ENCODE results near the gene ACSL3.

Gene ACSL3

DNA sequence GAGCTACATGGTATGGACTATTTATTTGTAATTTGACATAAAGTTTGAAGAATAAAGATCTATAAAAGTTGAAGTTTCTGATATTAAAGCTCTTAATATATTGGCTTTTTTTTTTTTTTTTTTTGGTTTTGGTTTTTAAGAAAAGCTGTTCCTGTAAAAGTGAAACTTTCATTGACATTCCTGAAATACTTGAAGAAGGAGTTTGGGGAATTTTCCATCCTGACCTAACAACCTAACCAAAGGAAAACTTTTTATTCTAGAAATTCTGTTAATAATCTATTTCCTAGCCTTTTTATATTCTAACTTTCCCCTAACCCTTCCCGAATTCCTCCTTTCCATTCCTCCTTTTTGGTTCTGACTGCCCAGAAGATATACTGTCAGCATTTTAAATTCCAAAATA lies 83.7 kb downstream of the ACSL3 start:
- DNase-seq, result no peak

DNA sequence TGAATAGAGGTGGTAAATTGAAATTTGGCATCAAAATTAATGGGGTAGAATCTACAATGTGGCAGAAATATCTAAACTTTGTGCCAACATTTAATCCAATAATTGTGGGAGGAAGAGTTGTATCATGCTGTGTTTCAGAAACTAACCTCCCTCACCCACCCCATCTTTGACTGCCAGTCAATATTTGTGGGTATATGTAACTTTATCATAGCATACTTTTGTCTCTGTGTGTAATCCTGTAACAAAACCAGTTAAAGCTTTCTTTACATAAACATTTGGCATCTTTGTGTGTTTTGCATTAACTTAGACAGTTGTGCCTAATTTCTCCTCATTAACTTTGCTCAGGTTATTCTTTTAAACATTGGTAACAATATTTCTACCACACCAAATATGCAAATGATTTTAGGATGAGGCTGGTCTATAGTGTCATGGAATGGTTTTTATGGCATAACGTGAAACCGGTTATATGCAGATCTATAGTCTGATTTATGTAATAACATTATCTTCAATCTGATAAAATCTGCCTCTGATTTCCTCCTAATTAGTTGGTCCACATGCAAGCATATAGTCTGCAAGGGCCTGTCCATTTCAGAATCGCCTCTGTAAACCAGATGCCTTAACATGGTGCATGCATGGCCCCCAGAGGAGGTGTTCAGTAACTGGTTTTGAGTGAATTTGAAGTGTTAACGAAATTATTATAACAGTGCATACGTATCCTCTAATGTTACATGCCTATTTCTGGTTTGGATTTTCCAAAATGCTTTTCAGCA lies 84.3 kb downstream of the ACSL3 start:
- no peak for DNase-seq

DNA sequence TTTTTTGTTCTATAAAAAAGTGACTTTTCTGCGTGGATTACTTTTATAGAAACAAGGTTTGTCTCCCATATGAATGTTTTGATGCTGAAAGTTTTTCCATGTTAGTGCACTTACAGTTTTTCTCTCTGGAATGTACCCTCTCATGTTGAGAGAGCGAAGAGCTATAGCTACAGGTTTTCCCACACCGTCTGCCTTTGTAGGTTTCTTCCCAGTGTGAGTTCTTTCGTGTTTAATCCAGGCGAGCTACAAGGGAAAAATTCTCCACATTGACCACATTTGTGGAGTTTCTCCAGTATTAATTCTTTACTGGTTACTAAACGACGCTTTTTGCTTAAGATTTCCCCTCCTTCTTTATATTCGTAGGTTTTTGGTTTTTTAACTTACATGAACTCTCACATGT lies 85.1 kb downstream of the ACSL3 start:
- no peak for DNase-seq

DNA sequence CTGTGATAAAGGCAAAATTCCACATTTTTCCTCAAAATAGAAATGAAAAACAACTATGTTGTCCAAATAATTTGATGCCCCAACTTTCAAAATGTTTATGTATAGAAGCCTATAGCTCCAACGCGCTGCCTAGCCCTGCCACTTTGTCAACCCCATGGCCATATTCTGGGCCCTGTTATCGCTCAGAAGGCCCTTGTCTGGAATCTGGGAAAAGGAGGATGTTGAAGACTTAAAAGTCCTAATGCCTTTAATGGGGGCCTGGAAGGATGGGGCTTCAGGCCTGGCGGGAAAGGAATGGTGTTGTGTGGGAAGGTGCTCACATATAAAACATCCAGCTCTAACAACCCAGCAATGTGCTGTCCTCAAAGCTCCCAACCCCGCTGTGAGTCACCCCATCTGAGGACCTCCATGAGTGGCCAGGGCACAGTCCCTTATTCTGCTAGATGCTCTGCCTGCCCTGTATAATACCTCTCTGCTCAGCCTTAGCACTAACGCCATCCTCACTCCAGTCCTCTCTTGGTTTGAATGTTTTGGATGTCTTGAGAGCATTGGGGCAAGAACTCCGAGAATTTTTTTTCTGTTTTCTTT lies 86.0 kb downstream of the ACSL3 start:
- no peak for DNase-seq

DNA sequence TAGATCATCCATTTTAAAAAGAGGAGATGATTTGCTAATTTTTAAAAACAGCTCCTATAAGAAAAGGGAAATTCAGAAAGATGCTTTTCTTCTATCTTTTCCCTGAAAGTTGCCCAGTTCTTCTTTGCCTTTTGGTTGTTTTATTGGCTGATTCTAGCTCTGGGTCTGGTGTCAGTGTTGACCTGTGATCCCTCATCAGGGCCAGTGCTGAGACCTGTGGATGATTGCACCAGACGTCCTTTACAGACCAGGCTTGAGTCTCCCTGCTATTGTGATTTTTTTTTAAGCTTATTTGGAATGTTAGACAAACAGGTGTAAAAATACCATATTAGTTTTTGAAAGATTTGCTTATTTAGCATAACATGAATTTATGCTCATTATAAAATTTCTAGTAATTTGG lies 88.2 kb downstream of the ACSL3 start:
- DNase-seq, result no peak

DNA sequence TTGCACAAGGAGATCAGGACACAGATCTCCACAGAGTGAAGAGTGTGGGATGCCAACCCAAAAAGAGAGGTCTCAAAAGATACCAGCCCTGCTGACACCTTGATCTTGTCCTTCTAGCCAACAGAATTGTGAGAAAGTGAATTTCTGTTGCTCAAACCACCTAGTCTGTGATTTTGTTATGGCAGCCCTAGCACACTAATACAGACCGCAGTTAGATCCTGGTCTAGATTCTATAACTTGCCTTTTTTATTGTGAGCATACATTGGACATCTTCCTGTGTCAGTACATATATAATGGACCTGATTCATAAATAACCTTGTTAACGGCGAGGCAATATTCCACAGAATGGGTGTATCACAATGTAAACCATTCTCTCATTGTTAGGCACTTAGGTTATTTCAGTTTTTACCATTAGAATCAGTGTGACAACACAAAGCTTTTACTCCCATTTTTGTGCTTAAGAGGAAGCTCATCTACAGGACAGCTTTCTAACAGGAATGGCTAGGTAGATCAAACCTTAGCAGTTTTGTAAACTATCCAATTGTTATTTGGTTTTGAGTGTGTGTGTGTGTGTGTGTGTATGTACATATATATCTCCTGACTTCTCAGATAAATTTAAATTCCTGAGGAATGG lies 89.0 kb downstream of the ACSL3 start:
- DNase-seq, result no peak

DNA sequence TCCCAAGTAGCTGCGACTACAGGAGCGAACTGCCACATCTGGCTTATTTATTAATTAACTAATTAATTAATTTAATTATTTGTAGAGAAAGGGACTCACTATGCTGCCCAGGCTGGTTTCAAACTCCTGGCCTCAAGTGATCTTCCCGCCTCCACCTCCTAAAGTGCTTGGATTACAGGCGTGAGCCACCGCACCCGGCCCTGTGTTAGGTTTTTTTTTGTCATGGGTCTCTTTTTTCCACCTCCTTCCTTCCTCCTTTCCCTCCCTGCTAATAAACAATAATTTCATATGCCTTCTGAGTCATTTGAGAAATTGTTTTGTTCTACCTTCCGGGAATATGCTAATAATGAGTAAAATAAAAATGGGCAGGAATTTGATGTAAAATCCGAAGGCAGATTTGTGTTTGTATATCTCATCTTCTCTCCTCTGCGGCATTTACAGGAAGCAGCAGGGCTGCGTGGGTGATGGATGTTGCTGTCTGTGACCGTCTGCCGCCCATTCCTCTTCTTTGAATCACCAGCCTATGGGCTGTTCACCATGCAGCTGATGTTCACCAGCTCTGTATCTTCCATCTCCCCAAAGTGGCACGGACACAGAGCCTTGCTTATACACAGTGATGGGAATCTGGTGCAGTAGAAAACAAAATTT lies 89.9 kb downstream of the ACSL3 start:
- peak; percentile 47 to 77 for DNase-seq

DNA sequence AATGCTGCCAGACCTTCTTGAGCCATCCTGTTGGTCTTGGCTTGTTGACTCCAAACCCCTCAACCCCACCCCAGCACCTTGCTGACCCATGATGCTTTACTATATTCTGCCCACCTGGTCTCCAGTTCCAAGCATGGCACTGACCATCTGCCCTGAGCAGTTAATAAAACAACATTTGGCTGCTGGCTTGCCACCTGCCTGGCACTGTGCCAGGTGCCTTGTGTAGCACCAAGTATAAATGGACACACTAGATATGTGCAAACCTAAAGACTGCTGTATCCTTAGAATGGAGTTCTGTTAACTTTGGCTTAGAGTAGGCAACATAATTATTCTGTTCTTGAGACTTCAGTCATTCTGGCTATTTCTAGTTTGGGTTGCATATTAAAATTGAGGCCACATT lies 91.4 kb downstream of the ACSL3 start:
- no peak for DNase-seq

DNA sequence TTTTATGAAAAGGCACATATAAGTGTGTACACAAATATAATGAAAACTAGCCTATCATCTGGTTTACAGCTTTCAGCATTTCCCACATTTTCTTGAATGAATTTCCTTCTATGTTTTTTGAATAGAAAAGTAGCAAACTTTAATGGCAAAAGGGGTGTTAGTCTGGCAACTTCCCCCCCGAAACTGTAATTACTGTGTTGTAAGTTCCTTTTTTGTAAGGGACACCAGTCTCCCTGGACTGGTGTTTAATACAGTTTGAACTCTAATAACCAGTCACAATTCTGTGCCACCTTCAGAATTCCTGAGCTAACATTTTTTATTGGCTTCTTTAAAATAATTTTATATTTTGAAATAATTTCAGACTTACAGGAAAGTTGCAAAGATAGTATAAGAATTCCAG lies 94.2 kb downstream of the ACSL3 start:
- peak; percentile 38 to 66 for DNase-seq

DNA sequence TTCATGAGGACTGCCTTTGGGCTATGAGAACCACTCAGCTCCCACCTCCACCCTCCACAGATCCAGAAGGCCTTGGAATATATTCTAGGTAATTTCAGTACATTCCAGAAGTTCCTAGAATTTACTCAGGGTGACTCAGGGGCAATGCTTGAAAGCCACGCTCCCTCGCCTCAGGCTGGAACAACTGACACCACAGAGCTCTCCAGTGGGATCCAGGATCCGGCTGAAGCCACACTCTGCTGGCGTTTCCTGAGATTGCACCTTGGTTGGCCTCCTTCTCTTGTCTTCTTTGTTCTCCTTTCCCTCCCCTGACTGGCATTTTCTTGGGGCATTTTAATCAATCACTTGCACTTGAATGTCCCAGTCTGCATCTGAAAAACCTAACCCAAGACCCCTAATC lies 98.5 kb downstream of the ACSL3 start:
- no peak for DNase-seq

DNA sequence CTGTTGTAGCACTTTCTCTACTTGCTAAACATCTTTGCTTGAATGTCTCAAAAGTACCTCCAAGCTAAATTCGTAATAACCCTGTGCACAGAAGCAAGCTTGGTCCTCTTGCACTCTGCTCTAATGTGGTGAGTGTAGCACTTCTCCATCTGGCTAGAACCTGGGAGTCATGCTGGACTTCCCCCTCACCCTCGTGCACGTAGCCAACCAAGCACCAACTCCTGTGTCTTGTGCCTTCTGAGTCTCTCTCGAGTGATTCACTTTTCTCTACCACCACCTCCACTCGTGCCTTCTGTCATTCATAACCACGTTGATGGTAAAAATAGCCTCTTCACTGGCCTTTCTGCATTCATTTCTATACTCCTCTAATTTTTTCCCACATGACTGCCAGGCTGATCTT lies 99.3 kb downstream of the ACSL3 start:
- peak; percentile 51 to 96 for DNase-seq

DNA sequence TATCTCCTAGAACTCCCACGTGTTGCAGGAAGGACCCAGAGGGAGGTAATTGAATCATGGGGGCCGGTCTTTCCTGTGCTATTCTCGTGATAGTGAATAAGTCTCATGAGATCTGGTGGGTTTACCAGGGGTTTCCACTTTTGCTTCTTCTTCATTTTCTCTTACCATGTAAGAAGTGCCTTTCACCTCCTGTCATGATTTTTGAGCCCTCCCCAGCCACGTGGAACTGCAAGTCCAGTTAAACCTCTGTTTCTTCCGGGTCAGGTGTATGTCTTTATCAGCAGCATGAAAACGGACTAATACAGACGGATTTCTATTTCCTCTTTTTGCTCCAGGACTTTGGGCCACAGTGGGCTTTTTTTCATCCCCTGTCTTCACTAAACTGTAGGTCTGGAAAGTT lies 102.8 kb downstream of the ACSL3 start:
- DNase-seq, result peak in 1 of 2 donors; percentile 84

DNA sequence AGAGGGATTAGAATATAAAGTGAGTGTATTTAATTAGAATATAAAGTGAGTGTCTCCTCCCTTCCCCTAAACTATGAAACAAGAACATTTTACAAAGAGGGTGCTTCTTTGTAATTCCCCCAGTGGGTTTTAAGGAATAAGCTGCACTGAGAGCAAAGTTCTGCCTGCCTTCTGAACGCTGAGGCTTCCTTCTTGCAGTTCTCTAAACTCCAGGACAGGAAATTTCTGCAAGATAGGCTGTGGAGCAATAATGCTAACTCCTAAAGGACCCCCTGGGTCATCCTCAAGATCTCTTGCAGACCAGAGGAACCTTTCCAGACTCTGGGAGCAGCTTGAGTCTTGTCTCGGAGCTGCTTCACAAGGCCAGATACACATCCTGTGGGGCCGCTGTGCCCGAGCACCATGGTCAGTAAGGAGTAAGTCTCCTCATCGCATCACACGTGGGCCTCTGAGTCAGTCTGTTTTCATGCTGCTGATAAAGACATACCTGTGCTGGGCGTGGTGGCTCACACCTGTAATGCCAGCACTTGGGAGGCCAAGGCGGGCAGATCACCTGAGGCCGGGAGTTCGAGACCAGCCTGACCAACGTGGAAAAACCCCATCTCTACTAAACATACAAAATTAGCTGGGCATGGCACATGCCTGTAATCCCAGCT lies 103.7 kb downstream of the ACSL3 start:
- peak in 1 of 2 donors; percentile 87 for DNase-seq

DNA sequence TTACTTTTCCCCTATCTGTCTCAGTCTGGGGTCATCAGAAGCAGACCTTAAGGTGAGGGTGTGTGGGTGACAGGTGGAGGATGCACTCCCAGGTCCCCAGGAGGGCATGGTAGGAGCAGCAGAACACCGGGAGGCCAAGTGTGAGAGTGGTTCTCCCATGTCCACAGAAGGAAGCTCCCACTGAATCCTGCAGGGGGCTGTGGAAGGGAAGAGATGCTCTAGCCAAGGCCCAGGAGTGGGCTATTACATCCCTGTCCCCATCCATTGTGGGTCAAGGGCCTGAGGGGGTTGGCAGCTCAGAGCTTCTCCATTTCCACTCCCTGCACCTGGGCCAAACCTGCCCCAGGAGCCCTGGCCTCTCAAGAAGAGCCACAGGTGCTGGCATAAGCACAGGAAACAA lies 104.7 kb downstream of the ACSL3 start:
- no peak for DNase-seq

DNA sequence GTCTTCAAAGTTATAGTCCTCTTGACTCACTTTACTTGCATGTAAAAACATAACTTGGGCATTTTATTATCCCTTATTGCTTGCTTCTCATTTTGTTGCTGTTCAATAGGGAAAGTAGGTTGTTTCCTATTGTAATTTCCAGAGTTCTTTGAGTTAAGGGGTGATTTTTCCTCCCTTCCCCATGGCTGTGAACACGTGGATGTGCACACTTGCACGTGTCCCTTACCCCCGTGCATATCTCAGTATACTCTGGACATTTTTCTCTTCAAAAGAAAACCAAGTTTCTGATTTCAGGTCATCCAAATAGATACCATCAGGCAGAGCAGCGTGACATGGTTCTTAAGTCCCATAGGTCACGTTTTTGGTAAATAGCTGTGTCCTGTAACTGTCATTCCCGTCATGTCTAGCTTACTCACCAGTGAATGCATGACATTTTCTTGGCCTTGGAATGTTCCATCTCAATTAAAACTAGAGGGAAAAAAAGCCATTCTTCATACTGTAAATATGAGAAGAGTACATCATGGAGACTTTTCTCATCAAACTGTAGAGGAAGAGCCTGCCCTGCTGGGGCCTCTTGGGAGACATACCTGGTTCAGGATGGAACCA lies 107.8 kb downstream of the ACSL3 start:
- DNase-seq, result no peak

DNA sequence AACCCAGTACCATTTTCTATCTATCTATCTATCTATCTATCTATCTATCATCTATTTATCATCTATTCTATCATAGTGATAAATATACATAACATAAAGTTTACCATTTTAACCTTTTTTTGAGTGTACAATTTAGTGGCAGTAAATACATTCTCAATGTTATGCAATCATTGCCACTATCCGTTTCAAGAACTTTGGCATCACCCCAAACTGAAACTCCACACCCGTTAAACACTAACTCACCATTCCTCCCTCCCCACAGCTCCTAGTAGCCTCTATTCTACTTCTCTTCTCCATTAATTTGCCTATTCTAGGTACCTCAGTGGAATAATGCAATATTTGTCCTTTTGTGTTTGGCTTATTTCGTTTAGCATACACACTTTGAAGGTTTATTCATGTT lies 108.7 kb downstream of the ACSL3 start:
- no peak for DNase-seq

DNA sequence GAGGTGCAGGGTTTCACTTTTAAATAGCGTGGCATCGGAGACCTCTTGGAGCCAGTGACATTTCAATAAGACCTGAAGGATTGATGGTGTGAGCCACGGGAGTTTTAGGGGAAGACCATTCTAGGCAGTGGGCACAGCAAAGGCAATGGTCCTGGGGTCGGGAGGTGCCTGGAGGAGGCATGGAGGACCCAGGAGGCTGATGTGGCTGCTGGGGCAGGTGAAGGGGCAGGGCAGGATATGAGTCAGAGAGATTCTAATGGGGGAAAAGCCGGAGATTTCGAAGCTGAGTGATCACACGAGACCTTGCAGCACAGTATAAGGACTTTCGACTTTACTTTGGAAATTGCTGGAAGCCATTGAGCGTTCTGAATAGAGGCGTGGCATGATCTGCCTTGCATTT lies 111.6 kb downstream of the ACSL3 start:
- DNase-seq, result no peak

DNA sequence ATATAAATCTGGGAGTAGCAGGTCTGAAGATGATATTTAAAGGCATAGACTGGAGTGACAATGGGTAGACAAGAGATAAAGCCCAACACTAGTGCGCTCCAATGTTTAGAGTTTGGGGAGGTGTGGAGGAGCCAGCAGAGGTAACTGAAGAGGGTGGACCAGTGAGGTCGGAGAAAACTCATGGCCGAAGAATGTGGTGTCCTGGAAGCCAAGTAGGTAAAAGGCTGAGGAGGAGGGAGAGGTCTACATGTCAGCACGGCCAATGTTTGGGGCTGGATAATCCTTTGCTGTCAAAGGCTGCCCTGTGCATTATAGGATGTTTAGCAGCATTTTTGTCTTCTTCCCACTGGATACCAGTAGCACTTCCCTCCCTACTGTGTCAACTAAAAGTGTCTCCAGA lies 112.4 kb downstream of the ACSL3 start:
- DNase-seq, result no peak

DNA sequence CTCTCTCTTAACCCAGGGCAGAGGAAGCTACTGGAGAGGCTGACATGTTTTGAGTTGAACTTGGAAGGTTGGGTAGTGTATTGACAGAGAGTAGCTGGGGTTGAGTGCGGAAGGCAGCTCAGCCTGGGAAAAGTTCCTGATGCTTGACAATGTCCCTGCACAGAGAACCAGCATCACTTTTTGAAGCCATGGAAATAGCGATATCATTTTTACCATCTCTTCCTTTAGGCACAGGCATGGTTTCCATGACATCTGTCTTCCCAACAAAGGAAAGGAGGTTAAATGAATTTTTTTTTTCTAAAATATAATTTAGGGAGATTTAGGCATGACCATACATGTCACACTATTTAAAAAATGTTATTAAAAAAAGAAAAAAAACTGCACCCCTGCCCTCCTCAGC lies 112.9 kb downstream of the ACSL3 start:
- DNase-seq, result no peak

DNA sequence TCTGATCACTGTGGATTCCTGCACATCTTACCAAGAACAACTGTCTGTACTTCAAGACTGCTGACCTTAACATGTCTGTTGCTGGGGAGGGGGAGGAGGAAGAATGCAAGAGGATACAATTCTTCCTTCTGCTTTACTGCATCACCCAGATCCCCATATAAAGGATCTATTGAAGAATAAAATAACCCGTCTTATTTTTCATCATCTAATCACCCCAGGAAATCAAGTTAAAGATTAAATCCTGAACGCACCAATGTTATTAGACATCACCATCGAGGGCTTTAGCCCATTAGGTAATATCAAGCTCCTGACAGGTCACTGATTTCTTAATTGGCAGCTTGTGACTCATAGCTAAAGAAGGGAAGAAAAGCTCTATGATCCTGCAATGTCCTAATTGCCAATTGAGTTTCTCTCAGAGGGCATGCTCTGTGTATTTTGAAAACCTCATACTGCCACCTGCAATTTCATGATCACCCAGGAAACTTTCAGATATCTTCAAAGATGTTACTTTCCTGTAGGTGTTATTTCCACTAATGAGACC lies 115.8 kb downstream of the ACSL3 start:
- DNase-seq, result peak in 1 of 2 donors; percentile 54

DNA sequence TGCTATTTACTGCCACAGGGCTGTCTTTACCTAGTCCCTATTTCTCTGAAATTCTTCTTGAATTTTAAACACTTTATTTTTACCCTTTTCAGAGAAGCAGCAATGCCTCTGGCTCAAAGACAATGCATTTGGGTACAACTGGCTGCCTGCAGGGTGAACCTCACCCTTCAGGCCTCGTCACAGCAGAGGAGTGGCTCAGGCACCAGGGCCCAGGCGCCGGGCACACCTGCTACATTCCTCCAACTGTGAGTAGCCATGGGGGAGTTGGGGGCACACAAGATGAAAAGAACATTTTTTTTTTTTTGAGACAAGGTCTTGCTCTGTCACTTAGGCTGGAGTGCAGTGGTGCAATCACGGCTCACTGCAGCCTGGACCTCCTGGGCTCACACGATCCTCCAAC lies 116.3 kb downstream of the ACSL3 start:
- no peak for DNase-seq

DNA sequence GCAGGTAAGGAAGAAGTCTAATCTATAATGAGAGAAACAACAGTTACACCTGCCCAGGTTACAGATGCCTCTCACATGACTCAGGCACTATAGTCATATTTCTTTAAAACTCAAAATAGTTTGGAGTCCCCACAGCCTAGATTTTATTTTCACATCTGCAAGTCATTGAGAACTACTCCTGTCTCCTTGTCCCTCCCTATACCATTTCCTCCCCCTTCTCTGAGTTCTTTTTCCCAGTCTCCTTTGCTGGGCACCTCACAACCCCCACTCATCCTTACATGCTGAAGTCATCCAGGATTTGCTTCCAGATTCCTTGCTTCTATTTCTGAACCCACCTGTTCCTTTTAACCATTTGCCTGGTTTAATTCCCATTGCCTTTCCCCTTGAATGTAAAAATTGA lies 118.0 kb downstream of the ACSL3 start:
- no peak for DNase-seq

DNA sequence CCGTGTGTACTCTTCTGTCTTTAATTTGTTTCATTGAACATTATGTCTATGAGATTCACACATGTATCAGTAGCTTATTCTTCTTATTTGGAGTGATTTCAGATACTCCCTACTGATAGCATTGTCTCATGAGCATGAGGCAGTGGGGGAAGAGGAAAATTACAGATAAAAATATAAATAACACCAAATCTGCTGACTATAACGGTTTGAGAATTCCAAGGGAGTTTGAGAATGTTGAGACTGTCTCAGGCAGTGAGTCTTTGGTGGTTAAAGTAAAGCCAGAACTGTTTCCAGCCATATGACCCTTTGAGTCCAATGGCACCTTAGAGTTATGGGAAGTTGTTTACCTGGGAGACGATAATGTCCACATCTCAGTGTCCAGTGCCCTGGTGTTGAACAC lies 118.6 kb downstream of the ACSL3 start:
- no peak for DNase-seq

All from inflammatory macrophage treated with lipopolysaccharide for 1 hour (primary cell).